ENCODE results near the gene ARHGAP11A.

GRCh38 chr15:32668942-32669341 lies 53.6 kb downstream of the ARHGAP11A start:
- TF ChIP-seq POLR2A (IDR thresholded peaks at IDR 0.05) (no peak), CTCF (IDR thresholded peaks at IDR 0.05) (no peak)

Data from breast epithelium (tissue), 3 donors.